HepG2 (cell line): ENCODE measurements around the gene MTHFD1L. TPM values are rescaled to one million over a fixed set of nuclear protein-coding genes. Genes with fewer than 3 reads are reported as not detected.

Source experiments
- ATAC-seq: fragments of 200-7000 bp; cut with Tn5 transposase; 3 replicates; pipeline ENCODE4 v1.9.1; 2020; ENCODE audit warnings: mild to moderate bottlenecking, moderate library complexity
- BruUV-seq: library from RNA; stranded (reverse); fragments of 400-500 nt; replicated peaks from 2 replicates; lab custom pipeline; 2021; lab: Mats Ljungman, UMichigan
- CTCF ChIA-PET: fragments of 300-600 bp; formaldehyde crosslinking; extraction: SDS; loops from one replicate; lab custom pipeline; 2021; ENCODE audit warnings: low total read pairs, inconsistent platforms, low intra/inter-chr PET ratio; lab: Yijun Ruan, JAX
- POLR2A ChIA-PET: fragments of 350-600 bp; sonication (Branson Sonifier 250); formaldehyde crosslinking; loops from one replicate; lab custom pipeline; 2020; ENCODE audit warnings: antibody characterized with exemption, inconsistent platforms; lab: Yijun Ruan, JAX
- DNase-seq: peaks from one replicate; pipeline ENCODE4 v3.0.0-alpha.2; 2015; ENCODE audit warnings: low spot score
- FAIRE-seq: peaks from 3 replicates; lab custom pipeline; 2011; peaks lifted over from hg19 to GRCh38; lab: Jason Lieb, UNC
- H2AFZ ChIP-seq: one replicate; pipeline ENCODE4 v1.6.1; 2011; ENCODE audit warnings: low read length, inconsistent platforms
- H3K27ac ChIP-seq: fragments of 300-600 bp; 3 replicates; pipeline ENCODE4 v1.8.0; 2011; ENCODE audit warnings: mixed run types, mild to moderate bottlenecking, mixed read lengths, low read length, inconsistent platforms; ENCODE audit not compliant: insufficient read depth; ENCODE audit errors: extremely low read length
- H3K27me3 ChIP-seq, 2 experiments: fragments of 200-600 bp in 1 of 2; 2 replicates in 1 of 2; 3 replicates in 1 of 2; pipeline versions ENCODE4 v1.6.0 to v1.8.0; 2011; ENCODE audit warnings: low read length in 2 of 2, mild to moderate bottlenecking in 2 of 2, moderate library complexity in 2 of 2, inconsistent platforms in 1 of 2; ENCODE audit not compliant: insufficient read depth in 2 of 2, control insufficient read depth in 1 of 2
- H3K36me3 ChIP-seq, 2 experiments: fragments of 200-600 bp in 1 of 2; replicated peaks in 1 of 2; 2 replicates in 1 of 2; 3 replicates in 1 of 2; pipeline versions ENCODE4 v1.5.1 to v1.8.0; 2011; ENCODE audit warnings: low read length in 2 of 2, inconsistent platforms in 1 of 2; ENCODE audit not compliant: insufficient read depth in 2 of 2, control insufficient read depth in 1 of 2
- H3K4me1 ChIP-seq: 2 replicates; pipeline ENCODE4 v1.5.1; 2012; ENCODE audit warnings: low read length, inconsistent platforms; ENCODE audit not compliant: insufficient read depth
- H3K4me2 ChIP-seq: 2 replicates; pipeline ENCODE4 v1.6.0; 2011; ENCODE audit warnings: low read depth, low read length, inconsistent platforms
- H3K4me3 ChIP-seq, 3 experiments: fragments of 200-600 bp in 1 of 3; sonication (generic), shearing (Covaris generic) in 1 of 3; replicated peaks in 1 of 3; 2 replicates each; pipeline ENCODE4 v1.5.1; 2011 to 2016; ENCODE audit warnings: low read length in 3 of 3, inconsistent platforms in 2 of 3, low read depth in 2 of 3, mild to moderate bottlenecking in 2 of 3, control low read depth in 1 of 3, mixed read lengths in 1 of 3; ENCODE audit not compliant: insufficient read depth in 1 of 3
- H3K79me2 ChIP-seq: one replicate; pipeline ENCODE4 v1.6.1; 2011; ENCODE audit warnings: low read length, inconsistent platforms; ENCODE audit not compliant: insufficient read depth
- H3K9ac ChIP-seq: 2 replicates; pipeline ENCODE4 v1.6.0; 2011; ENCODE audit warnings: mild to moderate bottlenecking, low read depth, low read length, inconsistent platforms; ENCODE audit not compliant: insufficient read depth
- H3K9me3 ChIP-seq: 2 replicates; pipeline ENCODE4 v1.5.1; 2012; ENCODE audit warnings: mild to moderate bottlenecking, low read length
- H4K20me1 ChIP-seq: 2 replicates; pipeline ENCODE4 v1.6.0; 2011; ENCODE audit warnings: inconsistent platforms, mild to moderate bottlenecking, low read length, moderate library complexity; ENCODE audit not compliant: insufficient read depth
- CEBPG ChIP-seq: IDR thresholded peaks from 2 replicates; pipeline ENCODE4 v1.6.1; 2016
- EED ChIP-seq: sonication (generic); formaldehyde crosslinking; IDR thresholded peaks from 2 replicates; pipeline ENCODE4 v1.5.0; 2020; ENCODE audit warnings: mild to moderate bottlenecking, missing genetic modification reagents
- HNRNPLL ChIP-seq: fragments of 200-400 bp; formaldehyde crosslinking; IDR thresholded peaks from 2 replicates; pipeline ENCODE4 v1.6.1; 2017; ENCODE audit warnings: mild to moderate bottlenecking, low read depth, low read length; ENCODE audit not compliant: poor library complexity, severe bottlenecking
- IRX3 ChIP-seq: sonication (generic); formaldehyde crosslinking; IDR thresholded peaks from 2 replicates; pipeline ENCODE4 v1.8.1; 2023; ENCODE audit warnings: mild to moderate bottlenecking, low read depth, missing genetic modification reagents, borderline replicate concordance
- JUN ChIP-seq: sonication (generic); formaldehyde crosslinking; IDR thresholded peaks from 2 replicates; pipeline ENCODE4 v1.4.0; 2020; ENCODE audit warnings: mild to moderate bottlenecking, missing genetic modification reagents
- MTA1 ChIP-seq: sonication (generic); formaldehyde crosslinking; IDR thresholded peaks from 2 replicates; pipeline ENCODE4 v1.4.0; 2020; ENCODE audit warnings: missing genetic modification reagents, mild to moderate bottlenecking, borderline replicate concordance
- NR2F1 ChIP-seq, 2 experiments: fragments of 450-650 bp in 1 of 2; formaldehyde crosslinking in 1 of 2; IDR thresholded peaks; 2 replicates each; pipeline versions ENCODE4 v1.5.0 to v1.6.1; 2016 to 2020; ENCODE audit warnings: mild to moderate bottlenecking in 1 of 2, missing compliant biosample characterization in 1 of 2, missing genetic modification reagents in 1 of 2, moderate library complexity in 1 of 2
- POLR2G ChIP-seq: fragments of 200-400 bp; formaldehyde crosslinking; IDR thresholded peaks from 2 replicates; pipeline ENCODE4 v1.6.1; 2018; ENCODE audit warnings: mild to moderate bottlenecking, low read depth, low read length, moderate library complexity
- PPARG ChIP-seq: conservative IDR thresholded peaks from 2 replicates; pipeline ENCODE4 v1.6.1; 2016; ENCODE audit warnings: missing biosample characterization, missing genetic modification reagents
- RFXANK ChIP-seq: IDR thresholded peaks from 2 replicates; pipeline ENCODE4 v1.6.1; 2016
- TCF12 ChIP-seq, 2 experiments: fragments of 450-650 bp in 1 of 2; sonication (generic) in 1 of 2; formaldehyde crosslinking in 1 of 2; IDR thresholded peaks; 2 replicates each; pipeline versions ENCODE4 v1.6.1 to v1.8.0; 2017 to 2022; ENCODE audit warnings: antibody characterized with exemption in 1 of 2, mild to moderate bottlenecking in 1 of 2, missing genetic modification reagents in 1 of 2, moderate library complexity in 1 of 2
- ZC3H4 ChIP-seq: sonication (generic); formaldehyde crosslinking; IDR thresholded peaks from 2 replicates; pipeline ENCODE4 v1.4.0; 2020; ENCODE audit warnings: missing genetic modification reagents, borderline replicate concordance
- ZNF251 ChIP-seq: sonication (generic); formaldehyde crosslinking; IDR thresholded peaks from 2 replicates; pipeline ENCODE4 v1.9.0; 2021; ENCODE audit warnings: mild to moderate bottlenecking, missing genetic modification reagents
- ZNF256 ChIP-seq: sonication (generic); formaldehyde crosslinking; conservative IDR thresholded peaks from 2 replicates; pipeline ENCODE4 v1.4.0; 2020; ENCODE audit warnings: missing genetic modification reagents
- ZNF891 ChIP-seq: sonication (generic); formaldehyde crosslinking; IDR thresholded peaks from 2 replicates; pipeline ENCODE4 v1.5.0; 2020; ENCODE audit warnings: mild to moderate bottlenecking, missing genetic modification reagents
- WGBS: methylation state at CpG from one replicate; pipeline ENCODE4 v1.1.6; 2017; ENCODE audit warnings: low lambda C conversion rate; 5-methylcytosine and 5-hydroxymethylcytosine counted together
- in situ Hi-C: cut with HindIII; loops from 2 replicates; pipeline ENCODE4 v1.10.0; 2017; ENCODE audit warnings: low pct_unique_long_range_greater_than_20kb; ENCODE audit not compliant: extremely low pct_ligation_motif_present
- intact Hi-C: fragments of 100-400 bp; cut with micrococcal nuclease; formaldehyde crosslinking; loops from one replicate; pipeline ENCODE4 v1.10.0; 2022; ENCODE audit not compliant: unreplicated experiment
- polyA plus RNA-seq, 8 experiments: library from polyadenylated mRNA; depleted of rRNA in 3 of 8; stranded (reverse) in 7 of 8; unstranded in 1 of 8; fragments of >200 nt; fragmentation: Illumina TruSeq in 4 of 8; extraction: Trizol in 4 of 8; gene quantifications; 2 replicates each; pipeline versions ENCODE4 v1.2.1 to v1.2.3, GENCODE V29; 2011 to 2016; ENCODE audit warnings: low read depth in 4 of 8, missing spikeins in 1 of 8, mixed read lengths in 1 of 8; ENCODE audit not compliant: insufficient read depth in 1 of 8
- total RNA-seq, 5 experiments: library from RNA; depleted of rRNA; stranded (reverse); fragments of >200 nt; fragmentation: Illumina TruSeq; extraction: Trizol; gene quantifications; 2 replicates each; pipeline ENCODE4 v1.2.3, GENCODE V29; 2016; ENCODE audit warnings: low read depth in 1 of 5
- TF ChIP-seq, protein P1 (sequence below): sonication (generic); formaldehyde crosslinking; conservative IDR thresholded peaks from 2 replicates; pipeline ENCODE4 v1.4.0; 2020; ENCODE audit warnings: mild to moderate bottlenecking, missing genetic modification reagents, moderate library complexity
- TF ChIP-seq, protein P2 (sequence below): sonication (generic); formaldehyde crosslinking; IDR thresholded peaks from 2 replicates; pipeline ENCODE4 v1.9.0; 2021; ENCODE audit warnings: missing genetic modification reagents, borderline replicate concordance

Gene MTHFD1L
- total and polyA plus RNA-seq, 2 of the 13 experiments (the other 11 are each of a cell fraction or from before 2014, with no cell fraction given) = 24.0 to 39.6 TPM

DNA sequence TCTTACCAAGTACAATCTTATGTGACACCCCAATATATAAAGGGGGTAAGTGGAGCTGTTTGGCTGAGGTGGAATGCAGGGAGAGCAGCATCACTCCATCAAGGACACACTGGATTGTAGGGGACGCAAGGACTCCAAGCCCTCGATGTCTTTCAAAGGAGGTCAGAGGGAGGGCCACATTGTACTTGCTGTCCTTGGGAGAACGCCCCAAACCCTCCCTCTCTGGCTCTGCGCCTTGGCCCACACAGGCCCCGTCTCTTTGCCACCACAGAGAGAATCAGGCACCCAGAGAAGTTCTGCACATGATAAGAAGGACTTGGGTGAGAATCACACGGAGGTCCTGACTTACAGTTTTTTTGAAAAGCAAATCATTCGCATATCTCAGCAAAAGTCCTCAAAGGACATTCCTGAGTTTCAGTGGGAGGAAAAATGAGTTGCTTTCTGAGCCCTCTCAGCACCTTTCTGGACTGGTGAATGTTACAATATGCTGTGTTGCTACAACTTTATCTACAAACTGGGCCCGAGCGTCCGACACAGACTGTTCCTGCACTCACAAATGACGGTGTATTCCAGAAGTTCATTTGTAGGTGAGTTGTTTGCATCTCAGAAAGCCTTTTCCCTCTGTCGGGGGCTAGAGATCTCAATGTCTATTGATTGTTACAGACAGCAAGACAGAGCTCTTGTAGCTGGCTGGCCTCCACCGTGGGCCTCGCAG is 281.8 kb downstream of the MTHFD1L start:
- Histone ChIP-seq H3K36me3 (no peaks in the 10 kb centered on the region), H3K79me2 (no peaks in the 10 kb centered on the region), H2AFZ (no peak overlapping the region), H4K20me1 (no peaks in the 10 kb centered on the region), H3K27me3 (no peaks in the 10 kb centered on the region), H3K4me1 (peaks cover 17% of the 10 kb centered on the region), H3K9ac (no peak overlapping the region), H3K27ac (no peak overlapping the region), H3K4me2 (no peak overlapping the region), H3K4me3 (no peak overlapping the region), H3K9me3 (no peaks in the 10 kb centered on the region)
- ATAC-seq (no peak), DNase-seq (no peak), FAIRE-seq (no peak)
- no TSS peak for BruUV-seq
- in situ Hi-C loops (no loop called here), intact Hi-C loops (no loop called here)
- POLR2A ChIA-PET = interaction anchor here (0.6 kb wide), 1 partner anchor 77 kb away, joined by 3 read pairs; no protein-coding TSS in a partner anchor
- no peak for TF ChIP-seq HNRNPLL
- no peak for TF ChIP-seq ZNF891 (CRISPR knock-in tag)
- TF ChIP-seq RFXANK (CRISPR knock-in tag) = no peak
- no peak for TF ChIP-seq ZNF256 (CRISPR knock-in tag)
- TF ChIP-seq, protein P1, sequence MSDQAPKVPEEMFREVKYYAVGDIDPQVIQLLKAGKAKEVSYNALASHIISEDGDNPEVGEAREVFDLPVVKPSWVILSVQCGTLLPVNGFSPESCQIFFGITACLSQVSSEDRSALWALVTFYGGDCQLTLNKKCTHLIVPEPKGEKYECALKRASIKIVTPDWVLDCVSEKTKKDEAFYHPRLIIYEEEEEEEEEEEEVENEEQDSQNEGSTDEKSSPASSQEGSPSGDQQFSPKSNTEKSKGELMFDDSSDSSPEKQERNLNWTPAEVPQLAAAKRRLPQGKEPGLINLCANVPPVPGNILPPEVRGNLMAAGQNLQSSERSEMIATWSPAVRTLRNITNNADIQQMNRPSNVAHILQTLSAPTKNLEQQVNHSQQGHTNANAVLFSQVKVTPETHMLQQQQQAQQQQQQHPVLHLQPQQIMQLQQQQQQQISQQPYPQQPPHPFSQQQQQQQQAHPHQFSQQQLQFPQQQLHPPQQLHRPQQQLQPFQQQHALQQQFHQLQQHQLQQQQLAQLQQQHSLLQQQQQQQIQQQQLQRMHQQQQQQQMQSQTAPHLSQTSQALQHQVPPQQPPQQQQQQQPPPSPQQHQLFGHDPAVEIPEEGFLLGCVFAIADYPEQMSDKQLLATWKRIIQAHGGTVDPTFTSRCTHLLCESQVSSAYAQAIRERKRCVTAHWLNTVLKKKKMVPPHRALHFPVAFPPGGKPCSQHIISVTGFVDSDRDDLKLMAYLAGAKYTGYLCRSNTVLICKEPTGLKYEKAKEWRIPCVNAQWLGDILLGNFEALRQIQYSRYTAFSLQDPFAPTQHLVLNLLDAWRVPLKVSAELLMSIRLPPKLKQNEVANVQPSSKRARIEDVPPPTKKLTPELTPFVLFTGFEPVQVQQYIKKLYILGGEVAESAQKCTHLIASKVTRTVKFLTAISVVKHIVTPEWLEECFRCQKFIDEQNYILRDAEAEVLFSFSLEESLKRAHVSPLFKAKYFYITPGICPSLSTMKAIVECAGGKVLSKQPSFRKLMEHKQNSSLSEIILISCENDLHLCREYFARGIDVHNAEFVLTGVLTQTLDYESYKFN = no peak
- TF ChIP-seq, protein P2, sequence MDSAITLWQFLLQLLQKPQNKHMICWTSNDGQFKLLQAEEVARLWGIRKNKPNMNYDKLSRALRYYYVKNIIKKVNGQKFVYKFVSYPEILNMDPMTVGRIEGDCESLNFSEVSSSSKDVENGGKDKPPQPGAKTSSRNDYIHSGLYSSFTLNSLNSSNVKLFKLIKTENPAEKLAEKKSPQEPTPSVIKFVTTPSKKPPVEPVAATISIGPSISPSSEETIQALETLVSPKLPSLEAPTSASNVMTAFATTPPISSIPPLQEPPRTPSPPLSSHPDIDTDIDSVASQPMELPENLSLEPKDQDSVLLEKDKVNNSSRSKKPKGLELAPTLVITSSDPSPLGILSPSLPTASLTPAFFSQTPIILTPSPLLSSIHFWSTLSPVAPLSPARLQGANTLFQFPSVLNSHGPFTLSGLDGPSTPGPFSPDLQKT (CRISPR knock-in tag) = no peak
- no peak for TF ChIP-seq IRX3 (CRISPR knock-in tag)
- no peak for TF ChIP-seq CEBPG (CRISPR knock-in tag)
- no peak for TF ChIP-seq TCF12 (IDR thresholded peaks at IDR 0.05)
- no peak for TF ChIP-seq TCF12 (CRISPR knock-in tag; IDR thresholded peaks at IDR 0.05)
- no peak for TF ChIP-seq EED (CRISPR knock-in tag)
- no peak for TF ChIP-seq ZNF251 (CRISPR knock-in tag)
- no peak for TF ChIP-seq NR2F1 (CRISPR knock-in tag; IDR thresholded peaks at IDR 0.05)
- TF ChIP-seq ZC3H4 (CRISPR knock-in tag) = no peak
- no peak for TF ChIP-seq PPARG
- no peak for TF ChIP-seq MTA1 (CRISPR knock-in tag)
- no peak for TF ChIP-seq POLR2G
- no peak for TF ChIP-seq JUN
- CTCF ChIA-PET = no interaction called here
- WGBS = 68% methylated on average over 14 of the region's 14 CpGs
